NCI-H1092 treated with DMSO at 0.1 percent for 48 hours (cell line): ENCODE data around the gene TIMM13.

ENCODE experiments used
- DNase-seq: peaks from one replicate; lab custom pipeline; 2025; lab: John Stamatoyannopoulos, UW

TIMM13 gene

GRCh38 chr19:2382530-2383222 lies 44.7 kb downstream of the TIMM13 start:
- DNase-seq = no peak

DNA sequence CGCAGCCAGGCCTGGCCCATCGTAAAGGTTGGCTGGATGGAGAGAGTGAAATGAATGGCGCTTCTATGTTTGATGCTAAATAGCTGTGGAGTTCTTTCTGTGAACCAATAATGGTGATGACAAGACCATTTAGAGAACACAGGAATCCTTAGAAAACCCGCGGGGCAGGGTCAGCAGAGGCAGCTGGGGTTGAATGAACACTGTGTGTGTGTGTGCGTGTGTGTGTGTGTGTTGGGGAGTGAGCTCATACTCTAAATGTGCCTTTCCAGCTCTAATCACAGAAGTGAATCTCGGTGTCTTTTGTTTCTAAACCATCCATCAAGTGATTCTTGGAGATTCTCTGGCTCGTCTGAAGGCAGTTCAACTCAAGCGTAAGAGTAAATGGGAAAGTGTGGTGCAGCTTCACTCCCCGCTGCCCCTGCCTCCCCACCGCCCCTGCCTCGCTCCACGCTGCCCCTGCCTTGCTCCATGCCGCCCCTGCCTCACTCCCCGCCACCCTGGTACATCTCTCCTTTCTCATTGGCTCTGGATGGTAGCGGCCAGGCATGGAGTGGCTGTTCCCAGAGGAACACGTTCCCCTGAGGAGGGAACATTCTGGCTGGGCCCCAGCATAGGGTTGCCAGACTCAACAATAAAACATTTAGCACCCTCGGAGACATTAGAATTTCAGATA lies 46.1 kb downstream of the TIMM13 start:
- no peak for DNase-seq

- no peak for DNase-seq
Observed at GRCh38 chr19:2380567-2380966, 46.8 kb downstream of the TIMM13 start.

DNA sequence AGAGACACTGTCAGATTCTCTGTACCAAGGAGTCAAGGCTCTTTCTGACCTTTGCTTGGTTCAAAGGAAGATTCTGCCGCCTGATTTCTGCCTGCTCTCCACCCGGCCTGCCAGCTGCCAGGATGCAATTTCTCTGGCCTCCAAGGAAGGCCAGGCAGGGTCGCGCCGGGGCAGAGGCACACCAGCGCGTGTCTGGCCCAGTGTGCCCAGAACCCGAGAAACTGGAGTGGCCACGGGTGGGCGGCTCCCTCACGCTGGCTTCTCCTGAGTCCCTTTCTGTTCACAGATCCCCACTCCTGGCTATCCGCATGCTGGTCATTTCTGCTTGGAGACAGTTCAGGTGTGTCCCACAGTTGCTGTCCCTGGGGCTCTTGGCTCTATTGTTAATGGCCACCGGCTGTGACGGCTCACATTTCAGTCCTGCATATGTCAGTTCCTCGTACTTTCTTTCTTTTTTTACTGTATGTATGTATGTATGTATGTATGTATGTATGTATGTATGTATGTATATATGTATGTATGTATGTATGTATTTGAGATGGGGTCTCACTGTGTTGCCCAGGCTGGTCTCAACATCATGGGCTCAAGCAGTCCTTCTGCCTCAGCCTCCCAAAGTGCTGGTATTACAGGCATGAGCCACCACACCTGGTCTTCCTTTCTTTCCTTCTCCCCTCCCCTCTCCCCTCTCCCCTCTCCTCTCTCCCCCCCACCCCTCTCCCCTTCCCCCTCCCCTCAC lies 50.4 kb downstream of the TIMM13 start:
- DNase-seq = no peak
